A549 (cell line): ENCODE results near the gene PKP1. TPM values are rescaled to one million over a fixed set of nuclear protein-coding genes. Genes with fewer than 3 reads are reported as not detected.
"Not testable (repeated sequence)": the region's sequence is repeated elsewhere in the genome, so short reads cannot be mapped to it uniquely, and the experiment has no call there.

Source experiments
- ATAC-seq, 2 experiments: fragments of 200-7000 bp in 1 of 2; fragments of >200 bp in 1 of 2; cut with Nextera tagmentation in 1 of 2; cut with Tn5 transposase in 1 of 2; 3 replicates each; pipeline versions ENCODE4 v1.8.0 to v1.9.1; 2018 to 2020; ENCODE audit warnings: mild to moderate bottlenecking in 1 of 2, moderate library complexity in 1 of 2
- CTCF ChIA-PET: fragments of 300-600 bp; sonication (Branson Sonifier 250); formaldehyde crosslinking; extraction: SDS; loops from one replicate; lab custom pipeline; 2021; ENCODE audit warnings: antibody characterized with exemption, inconsistent platforms; lab: Yijun Ruan, JAX
- POLR2A ChIA-PET: fragments of 350-600 bp; formaldehyde crosslinking; extraction: SDS; loops from one replicate; lab custom pipeline; 2021; ENCODE audit warnings: antibody characterized with exemption, inconsistent platforms; lab: Yijun Ruan, JAX
- DNase-seq, 2 experiments: peaks; one replicate each; pipeline versions ENCODE4 v3.0.0 to v3.0.0-alpha.2; 2011 to 2016; ENCODE audit warnings: low read depth in 1 of 2, low spot score in 1 of 2
- FAIRE-seq: peaks from 2 replicates; lab custom pipeline; 2011; peaks lifted over from hg19 to GRCh38; lab: Jason Lieb, UNC
- H3K27ac ChIP-seq, 2 experiments: fragments of >200 bp; sonication (Bioruptor Twin); formaldehyde crosslinking; 3 replicates each; pipeline ENCODE4 v1.5.1; 2016 to 2017
- H3K4me1 ChIP-seq: fragments of >200 bp; sonication (Bioruptor Twin); formaldehyde crosslinking; 3 replicates; pipeline ENCODE4 v1.6.1; 2016
- H3K4me2 ChIP-seq: fragments of >200 bp; sonication (Bioruptor Twin); formaldehyde crosslinking; 3 replicates; pipeline ENCODE4 v1.6.1; 2016
- H3K4me3 ChIP-seq: fragments of >200 bp; sonication (Bioruptor Twin); formaldehyde crosslinking; 3 replicates; pipeline ENCODE4 v1.5.1; 2016
- H3K9me3 ChIP-seq: fragments of >200 bp; sonication (Bioruptor Twin); formaldehyde crosslinking; 3 replicates; pipeline ENCODE4 v1.6.1; 2016
- ATOH8 ChIP-seq: fragments of 250-450 bp; sonication (Bioruptor Pico); IDR thresholded peaks from 2 replicates; pipeline ENCODE4 v1.5.0; 2020; ENCODE audit warnings: low read depth, mild to moderate bottlenecking, moderate library complexity
- CHD2 ChIP-seq: fragments of 150-350 bp; IDR thresholded peaks from 2 replicates; pipeline ENCODE4 v1.6.1; 2014; ENCODE audit warnings: low read length; ENCODE audit not compliant: partially characterized antibody
- EHF ChIP-seq: fragments of 250-450 bp; sonication (Bioruptor Pico); IDR thresholded peaks from 2 replicates; pipeline ENCODE4 v1.5.0; 2020; ENCODE audit warnings: mild to moderate bottlenecking
- EHMT2 ChIP-seq: fragments of 200-600 bp; sonication (generic); IDR thresholded peaks from 2 replicates; pipeline ENCODE4 v1.6.1; 2016; ENCODE audit warnings: antibody characterized with exemption, low read depth, mild to moderate bottlenecking, moderate library complexity
- ELK1 ChIP-seq: fragments of 150-350 bp; IDR thresholded peaks from 2 replicates; pipeline ENCODE4 v1.6.1; 2014; ENCODE audit warnings: low read depth, mild to moderate bottlenecking, low read length
- FOSB ChIP-seq: fragments of 250-450 bp; sonication (Bioruptor Pico); IDR thresholded peaks from 2 replicates; pipeline ENCODE4 v1.5.0; 2020; ENCODE audit warnings: mild to moderate bottlenecking, moderate library complexity
- FOSL2 ChIP-seq, 2 experiments: fragments of 450-650 bp in 1 of 2; fragments of >200 bp in 1 of 2; sonication (Bioruptor Twin) in 1 of 2; formaldehyde crosslinking; IDR thresholded peaks; 2 replicates each; pipeline versions ENCODE4 v1.5.0 to v1.6.1; 2016 to 2020; ENCODE audit warnings: mild to moderate bottlenecking in 1 of 2, moderate library complexity in 1 of 2
- HOXA7 ChIP-seq: fragments of 250-450 bp; sonication (Bioruptor Pico); IDR thresholded peaks from 2 replicates; pipeline ENCODE4 v1.5.0; 2020; ENCODE audit warnings: mild to moderate bottlenecking, moderate library complexity
- HOXB5 ChIP-seq: fragments of 250-450 bp; sonication (Bioruptor Pico); IDR thresholded peaks from 2 replicates; pipeline ENCODE4 v1.5.0; 2020; ENCODE audit warnings: mild to moderate bottlenecking, moderate library complexity
- JUNB ChIP-seq: fragments of >200 bp; sonication (Bioruptor Twin); formaldehyde crosslinking; IDR thresholded peaks from 2 replicates; pipeline ENCODE4 v1.6.1; 2016
- MAFK ChIP-seq: fragments of 450-650 bp; IDR thresholded peaks from 2 replicates; pipeline ENCODE4 v1.6.1; 2014; ENCODE audit not compliant: partially characterized antibody
- MYC ChIP-seq: IDR thresholded peaks from 2 replicates; pipeline ENCODE4 v1.6.1; 2012; ENCODE audit warnings: mild to moderate bottlenecking, inconsistent platforms, low read length, improper control_type of control experiment, borderline replicate concordance
- NPAS2 ChIP-seq: fragments of 250-450 bp; sonication (Bioruptor Pico); IDR thresholded peaks from 2 replicates; pipeline ENCODE4 v1.8.0; 2022; ENCODE audit warnings: mild to moderate bottlenecking, moderate library complexity, borderline replicate concordance
- NR3C1 ChIP-seq: fragments of >200 bp; sonication (Bioruptor Twin); formaldehyde crosslinking; IDR thresholded peaks from 3 replicates; pipeline ENCODE4 v1.6.1; 2017
- PHF8 ChIP-seq: fragments of 200-600 bp; sonication (generic); IDR thresholded peaks from 2 replicates; pipeline ENCODE4 v1.6.1; 2016; ENCODE audit warnings: low read depth, mild to moderate bottlenecking, antibody characterized with exemption, moderate library complexity, borderline replicate concordance
- POLR2A ChIP-seq: IDR thresholded peaks from 2 replicates; pipeline ENCODE4 v1.6.1; 2012; ENCODE audit warnings: mild to moderate bottlenecking, low read length
- SMC3 ChIP-seq: fragments of >200 bp; sonication (Bioruptor Twin); formaldehyde crosslinking; IDR thresholded peaks from 3 replicates; pipeline ENCODE4 v1.6.1; 2018; ENCODE audit warnings: inconsistent platforms
- TFCP2L1 ChIP-seq: fragments of 250-450 bp; sonication (Bioruptor Pico); IDR thresholded peaks from 2 replicates; pipeline ENCODE4 v1.5.0; 2021; ENCODE audit warnings: mild to moderate bottlenecking
- TP53 ChIP-seq: fragments of 250-450 bp; sonication (Bioruptor Pico); IDR thresholded peaks from 2 replicates; pipeline ENCODE4 v1.5.0; 2021; ENCODE audit warnings: mild to moderate bottlenecking, moderate library complexity
- USF2 ChIP-seq: fragments of 450-650 bp; IDR thresholded peaks from 2 replicates; pipeline ENCODE4 v1.6.1; 2014; ENCODE audit warnings: antibody characterized with exemption
- ZNF302 ChIP-seq: fragments of 250-450 bp; sonication (Bioruptor Pico); IDR thresholded peaks from 2 replicates; pipeline ENCODE4 v1.9.0; 2021; ENCODE audit warnings: inconsistent platforms, mild to moderate bottlenecking, moderate library complexity
- WGBS: methylation state at CpG from one replicate; pipeline ENCODE4 v1.1.6; 2017; ENCODE audit errors: missing lambda C conversion rate; 5-methylcytosine and 5-hydroxymethylcytosine counted together
- polyA minus RNA-seq: library from RNA; depleted of rRNA, polyadenylated mRNA; stranded (reverse); fragments of >200 nt; gene quantifications from 2 replicates; pipeline ENCODE4 v1.2.3, GENCODE V29; 2011; rRNA and poly(A)+ RNA removed
- polyA plus RNA-seq, 4 experiments: library from polyadenylated mRNA; depleted of rRNA in 3 of 4; stranded (reverse); fragments of >200 nt; fragmentation: RNase III in 1 of 4; extraction: RNeasy Plus Mini Kit Qiagen cat#74134 plus additional on column Dnase treatment in 1 of 4; gene quantifications; 2 replicates in 3 of 4; 3 replicates in 1 of 4; pipeline ENCODE4 v1.2.3, GENCODE V29; 2011 to 2017

PKP1 gene
- polyA plus RNA-seq (2011; rRNA removed) (not detected in 2 replicates), polyA plus RNA-seq (2017; fragmentation: RNase III; extraction: RNeasy Plus Mini Kit Qiagen cat#74134 plus additional on column Dnase treatment) (not detected in 3 replicates), polyA minus RNA-seq (not detected in 2 replicates)
- 0.01 TPM in 1 of 2 replicates, not detected in the other for polyA plus RNA-seq (2012; cell fraction: cytosol; rRNA removed)
- not detected in 2 replicates for polyA plus RNA-seq (2012; cell fraction: nucleus; rRNA removed)

GRCh38 chr1:201282931-201283829, at the start of gene PKP1:
TSS of gene PKP1 (plus strand) at chr1:201283506. CDS start at chr1:201283703, 197 bp downstream.
- no peak; a peak in 1 of 6 replicates for ATAC-seq
- no peak for FAIRE-seq

GRCh38 chr1:201239646-201240045, 43.7 kb upstream of the PKP1 start:
- FAIRE-seq, result not testable (repeated sequence)
- CTCF ChIA-PET, result interaction anchor here (1.5 to 5.8 kb wide), 3 partner anchors 15 to 122 kb away, joined by 6 to 35 read pairs (median 16); no protein-coding TSS in a partner anchor

More at GRCh38 chr1:201282931-201283829, at the start of gene PKP1:
- no peak within 1 kb of the TSS; a peak in 1 of 6 replicates for H3K27ac ChIP-seq
- CTCF ChIA-PET, result interaction anchor here (0.9 to 2.9 kb wide), 8 partner anchors 8 to 71 kb away, joined by 3 to 19 read pairs (median 6); no protein-coding TSS in a partner anchor
- no peak for TF ChIP-seq JUNB
- TF ChIP-seq CHD2, result no peak
- TF ChIP-seq, all 56 proteins: peak for 0
- POLR2A ChIA-PET, result no interaction called here
- peaks cover 5% of the 10 kb centered on the region; the same call in 2 of the 3 replicates for H3K4me1 ChIP-seq
- WGBS, result 89% methylated on average over 55 of the region's 55 CpGs
- DNase-seq, result no peak
- no peaks in the 10 kb centered on the region for H3K9me3 ChIP-seq
- H3K4me3 ChIP-seq, result no peak within 1 kb of the TSS
- H3K4me2 ChIP-seq, result no peak within 1 kb of the TSS

GRCh38 chr1:201240171-201240570, 43.1 kb upstream of the PKP1 start:
- CTCF ChIA-PET, result interaction anchor here (1.2 to 5.8 kb wide), 4 partner anchors 14 to 122 kb away, joined by 3 to 35 read pairs (median 11); no protein-coding TSS in a partner anchor
- Histone ChIP-seq H3K4me1 (0 out of 3 replicates have a peak, but pooled peaks cover 2% of the 10 kb centered on the region), H3K4me2 (no peak overlapping the region), H3K9me3 (no peaks in the 10 kb centered on the region), H3K4me3 (no peak overlapping the region), H3K27ac (no peak overlapping the region)
- TF ChIP-seq MAFK, result peak; percentile 36
- no peak for TF ChIP-seq PHF8
- no peak for ATAC-seq
- no peak for DNase-seq
- POLR2A ChIA-PET, result no interaction called here
- FAIRE-seq, result no peak
- 76% methylated on average over 3 of the region's 3 CpGs for WGBS

More at GRCh38 chr1:201239646-201240045, 43.7 kb upstream of the PKP1 start:
- H3K9me3 ChIP-seq, POLR2A ChIA-PET, H3K4me3 ChIP-seq, H3K4me2 ChIP-seq, ATAC-seq, H3K4me1 ChIP-seq, DNase-seq, H3K27ac ChIP-seq: not testable (repeated sequence)
- 36% methylated on average over 10 of the region's 11 CpGs for WGBS

- 72% methylated on average over 2 of the region's 2 CpGs for WGBS
- Histone ChIP-seq H3K4me3 (no peak overlapping the region), H3K4me2 (no peak overlapping the region), H3K27ac (no peak overlapping the region), H3K9me3 (no peaks in the 10 kb centered on the region), H3K4me1 (0 out of 3 replicates have a peak, but pooled peaks cover 3% of the 10 kb centered on the region)
- CTCF ChIA-PET, result interaction anchor here (4.1 to 5.8 kb wide), 2 partner anchors 13 to 120 kb away, joined by 16 to 35 read pairs; no protein-coding TSS in a partner anchor
- TF ChIP-seq EHF (CRISPR knock-in tag) (no peak), NR3C1 (no peak), SMC3 (no peak), FOSL2 (IDR thresholded peaks at IDR 0.05) (no peak), FOSL2 (CRISPR knock-in tag; IDR thresholded peaks at IDR 0.05) (no peak), HOXA7 (CRISPR knock-in tag) (no peak), TP53 (CRISPR knock-in tag) (no peak), TFCP2L1 (CRISPR knock-in tag) (no peak), ZNF302 (CRISPR knock-in tag) (no peak), MYC (no peak), HOXB5 (CRISPR knock-in tag) (no peak), USF2 (no peak), NPAS2 (CRISPR knock-in tag) (no peak), FOSB (no peak), POLR2A (no peak), ATOH8 (CRISPR knock-in tag) (no peak), ELK1 (no peak), EHMT2 (no peak)
- POLR2A ChIA-PET, result no interaction called here
- DNase-seq (no peak), ATAC-seq (no peak), FAIRE-seq (no peak)
These were observed 41.6 kb upstream of the PKP1 start for GRCh38 chr1:201241736-201242135.
